ENCODE data around the gene MTMR2.
"Not testable (repeated sequence)": the region's sequence is repeated elsewhere in the genome, so short reads cannot be mapped to it uniquely, and the experiment has no call there.

MTMR2 gene

GRCh38 chr11:95884802-95885201, 39.1 kb downstream of the MTMR2 start:
- no peak for DNase-seq

- no peak for DNase-seq
Measured at GRCh38 chr11:95884376-95884775, 39.5 kb downstream of the MTMR2 start.

DNA sequence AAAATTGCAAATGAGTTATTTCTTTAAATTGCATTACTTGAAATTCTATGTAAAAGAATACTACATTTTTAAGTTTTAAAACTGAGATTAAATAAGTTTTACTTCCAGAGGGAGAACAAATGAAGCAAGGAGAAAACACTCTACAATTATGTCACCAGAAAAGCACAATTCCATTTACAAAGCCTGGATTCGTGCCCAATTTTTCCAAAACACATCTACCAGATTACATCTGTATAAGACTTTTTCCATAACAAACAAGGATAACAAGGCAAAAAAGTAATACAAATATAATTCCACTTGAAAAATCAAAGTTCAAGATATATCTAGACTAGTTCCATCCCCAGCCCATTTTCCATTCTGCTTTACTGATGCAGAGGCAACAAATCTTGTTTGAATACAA, 40.5 kb downstream of the MTMR2 start:
- DNase-seq, result no peak

DNA sequence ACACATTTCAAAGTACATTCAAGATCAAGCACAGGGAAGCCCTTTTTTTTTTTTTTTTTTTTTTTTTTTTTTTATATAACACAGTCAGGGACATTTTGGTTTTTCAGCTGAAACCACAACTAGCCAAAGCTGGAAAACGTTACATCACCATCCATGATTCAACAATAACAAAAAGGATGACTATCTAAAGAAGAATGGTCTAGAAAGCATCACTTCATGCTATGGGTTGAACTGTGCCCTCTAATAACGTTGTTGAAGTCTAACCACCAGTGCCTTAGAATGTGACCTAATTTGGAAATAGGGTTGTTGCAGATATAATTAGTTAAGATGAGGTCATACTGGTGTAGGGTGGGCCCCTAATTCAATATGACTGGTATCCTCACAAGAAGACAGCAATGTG, 46.6 kb downstream of the MTMR2 start:
- no peak for DNase-seq

GRCh38 chr11:95870877-95871276, 53.0 kb downstream of the MTMR2 start:
- DNase-seq, result not testable (repeated sequence)

GRCh38 chr11:95867105-95867504, 56.8 kb downstream of the MTMR2 start:
- DNase-seq, result no peak

- DNase-seq, result no peak
Measured at GRCh38 chr11:95863486-95864140, 60.3 kb downstream of the MTMR2 start.

- not testable (repeated sequence) for DNase-seq
Measured at GRCh38 chr11:95860024-95860423, 63.9 kb downstream of the MTMR2 start.

GRCh38 chr11:95854362-95854761, 69.5 kb downstream of the MTMR2 start:
- DNase-seq, result not testable (repeated sequence)

DNA sequence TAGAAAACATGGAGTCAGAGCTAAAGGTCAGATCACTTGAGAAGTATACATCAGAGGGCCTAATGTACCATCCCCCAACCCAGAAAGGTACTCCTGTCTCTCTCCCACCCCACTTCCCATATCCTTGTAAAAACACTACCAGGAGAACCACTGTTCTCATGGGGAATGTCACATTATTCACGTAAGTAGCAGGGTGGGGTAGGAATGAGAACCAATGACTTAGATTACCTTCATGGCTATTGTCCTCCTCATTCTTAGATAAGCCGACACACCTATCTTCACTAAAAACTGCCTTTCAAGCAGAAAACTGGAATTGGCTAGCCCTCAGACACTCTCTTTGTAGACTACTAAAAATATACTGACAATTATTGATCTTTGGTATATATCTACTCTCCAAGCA, 70.0 kb downstream of the MTMR2 start:
- DNase-seq, result no peak

- no peak for DNase-seq
Measured at GRCh38 chr11:95853138-95853537, 70.8 kb downstream of the MTMR2 start.

GRCh38 chr11:95850137-95850536, 73.8 kb downstream of the MTMR2 start:
- no peak for DNase-seq

GRCh38 chr11:95849087-95849825, 74.7 kb downstream of the MTMR2 start:
- DNase-seq, result no peak

DNA sequence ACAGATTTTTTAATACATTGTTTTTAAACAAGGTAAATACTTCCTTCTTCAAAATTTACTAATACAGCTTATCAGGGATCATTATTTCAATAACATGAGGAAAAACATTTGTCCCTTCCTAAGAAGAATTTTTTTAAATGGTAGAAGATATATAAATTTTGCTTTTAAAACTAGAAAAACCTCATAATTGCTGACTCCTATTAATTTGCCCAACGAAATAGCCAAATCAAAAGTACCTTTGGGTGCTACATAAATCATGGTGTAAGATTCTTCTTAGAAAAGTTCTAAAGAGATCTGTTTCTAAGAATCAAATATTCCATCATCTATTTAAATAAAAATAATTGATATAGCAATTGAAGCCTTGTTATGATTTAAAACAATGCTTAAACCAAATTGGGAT, 78.7 kb downstream of the MTMR2 start:
- no peak for DNase-seq

- DNase-seq, result peak; percentile 22
Measured at GRCh38 chr11:95835768-95836488, 88.0 kb downstream of the MTMR2 start.

DNA sequence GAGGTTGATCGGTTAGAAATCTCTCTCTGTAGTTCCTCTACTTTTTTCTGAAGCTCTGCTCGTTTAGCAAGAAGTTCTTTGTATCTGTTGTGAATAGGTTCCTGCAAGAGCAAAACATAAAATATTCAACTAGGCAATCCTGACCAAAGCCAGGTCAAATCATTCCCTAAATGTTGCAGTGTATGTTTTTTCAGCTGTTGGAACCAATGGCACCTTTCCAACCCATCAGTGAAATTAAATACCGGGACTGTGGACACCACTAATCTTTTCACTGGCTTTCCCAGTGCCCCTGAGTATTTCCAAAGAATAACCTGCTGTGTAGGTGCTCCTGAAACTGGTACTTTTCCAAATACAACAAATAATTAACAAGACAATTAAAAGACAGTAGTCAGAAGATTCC, 88.6 kb downstream of the MTMR2 start:
- no peak for DNase-seq

DNA sequence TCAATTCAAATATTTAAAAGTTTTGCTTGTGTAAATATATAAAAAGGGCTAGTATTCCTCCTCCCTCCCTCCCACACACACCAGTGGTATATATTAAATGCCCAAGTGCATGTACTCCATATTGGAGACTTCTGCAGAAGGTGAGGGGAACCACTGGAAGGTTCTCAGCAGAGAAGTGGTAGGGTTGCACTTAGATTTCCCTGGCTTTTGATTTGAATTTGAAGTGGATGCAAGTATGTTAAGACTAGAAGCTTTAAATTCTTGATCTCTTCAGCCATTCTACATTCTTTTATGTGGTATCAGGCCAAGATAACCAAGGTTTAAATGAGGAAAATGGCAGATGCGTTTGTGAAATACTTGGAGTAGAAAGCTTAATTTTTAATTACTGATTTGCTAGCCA, 90.5 kb downstream of the MTMR2 start:
- DNase-seq, result no peak

GRCh38 chr11:95832763-95833162, 91.1 kb downstream of the MTMR2 start:
- no peak for DNase-seq

GRCh38 chr11:95831198-95831883, 92.6 kb downstream of the MTMR2 start:
- no peak for DNase-seq

DNA sequence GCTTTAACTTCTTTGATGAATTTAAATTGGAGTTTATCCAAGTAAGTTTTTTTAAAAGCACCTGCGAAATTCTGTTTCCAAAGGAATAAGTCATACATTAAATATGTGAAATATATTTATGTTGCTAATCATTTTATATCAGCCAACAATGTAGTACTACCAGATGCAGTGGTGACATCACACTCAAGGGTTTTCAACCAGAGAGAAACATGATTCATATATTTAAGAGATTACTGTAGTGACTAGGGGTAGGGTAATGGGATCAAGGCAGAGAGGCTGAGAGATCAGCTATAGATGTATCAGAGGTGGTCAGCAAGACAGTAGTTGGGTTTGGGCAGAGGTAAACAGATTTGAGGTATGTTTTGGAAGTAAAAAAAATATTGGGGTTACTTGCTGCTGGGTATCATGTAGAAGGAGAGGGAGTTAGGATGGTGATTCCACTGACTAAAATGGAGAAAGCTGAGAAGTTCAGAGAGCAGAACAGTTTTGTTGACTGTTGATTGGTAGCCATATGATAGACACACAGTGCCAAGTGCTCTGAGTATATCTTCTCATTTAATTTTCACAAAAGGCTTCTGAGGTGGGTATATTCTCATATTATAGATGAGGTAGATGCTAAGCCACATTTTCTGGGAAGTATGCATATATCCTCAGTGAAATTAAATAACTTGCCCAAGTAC, 94.2 kb downstream of the MTMR2 start:
- no peak for DNase-seq

GRCh38 chr11:95827696-95828095, 96.2 kb downstream of the MTMR2 start:
- DNase-seq, result no peak

DNA sequence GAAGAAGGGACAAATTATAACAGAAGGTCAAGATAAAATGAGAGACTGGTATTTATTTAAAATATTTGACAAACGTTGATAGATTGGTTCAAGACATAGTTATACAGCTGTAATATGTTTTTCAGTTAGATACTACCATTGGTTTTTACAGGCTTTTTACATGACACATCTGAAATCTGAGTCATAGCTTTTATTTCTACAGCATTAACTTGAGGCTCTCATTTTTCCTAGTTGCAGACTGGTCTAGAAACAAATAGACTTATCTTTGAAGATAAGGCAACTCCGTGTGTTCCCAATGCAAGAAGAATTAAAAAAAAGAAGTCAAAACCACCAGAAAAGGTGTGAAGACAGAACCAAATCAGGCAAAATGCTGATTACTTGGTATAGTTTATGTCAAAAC, 102.3 kb downstream of the MTMR2 start:
- DNase-seq, result no peak
